IgD-negative memory B cell (primary cell): ENCODE data around the gene DDO. TPM values are rescaled to one million over a fixed set of nuclear protein-coding genes. Genes with fewer than 3 reads are reported as not detected.
"Not testable (repeated sequence)": the region's sequence is repeated elsewhere in the genome, so short reads cannot be mapped to it uniquely, and the experiment has no call there.

Experiments
- H3K27ac Mint-ChIP-seq, 3 donors: one replicate each; pipeline ENCODE4 v1.8.0; 2020 to 2022; ENCODE audit warnings: mild to moderate bottlenecking in 3 of 3, mixed read lengths in 3 of 3, moderate library complexity in 1 of 3
- H3K27me3 Mint-ChIP-seq: one replicate; pipeline ENCODE4 v1.8.0; 2021; ENCODE audit warnings: mixed read lengths
- H3K36me3 Mint-ChIP-seq: one replicate; pipeline ENCODE4 v1.8.0; 2020; ENCODE audit warnings: mild to moderate bottlenecking, mixed read lengths
- H3K4me1 Mint-ChIP-seq, 3 donors: one replicate each; pipeline ENCODE4 v1.8.0; 2020 to 2022; ENCODE audit warnings: mixed read lengths in 3 of 3, mild to moderate bottlenecking in 1 of 3
- H3K4me3 Mint-ChIP-seq, 4 donors: one replicate each; pipeline ENCODE4 v1.8.0; 2020 to 2022; ENCODE audit warnings: mild to moderate bottlenecking in 4 of 4, mixed read lengths in 4 of 4, moderate library complexity in 3 of 4
- H3K9me3 Mint-ChIP-seq, 3 donors: one replicate each; pipeline ENCODE4 v1.8.0; 2020 to 2021; ENCODE audit warnings: mixed read lengths in 3 of 3, mild to moderate bottlenecking in 1 of 3
- polyA plus RNA-seq: library from polyadenylated mRNA; unstranded; fragments of 300-500 nt; fragmentation: Illumina TruSeq; gene quantifications from one replicate; pipeline ENCODE4 v1.2.3, GENCODE V29; 2021

DDO gene, protein sequence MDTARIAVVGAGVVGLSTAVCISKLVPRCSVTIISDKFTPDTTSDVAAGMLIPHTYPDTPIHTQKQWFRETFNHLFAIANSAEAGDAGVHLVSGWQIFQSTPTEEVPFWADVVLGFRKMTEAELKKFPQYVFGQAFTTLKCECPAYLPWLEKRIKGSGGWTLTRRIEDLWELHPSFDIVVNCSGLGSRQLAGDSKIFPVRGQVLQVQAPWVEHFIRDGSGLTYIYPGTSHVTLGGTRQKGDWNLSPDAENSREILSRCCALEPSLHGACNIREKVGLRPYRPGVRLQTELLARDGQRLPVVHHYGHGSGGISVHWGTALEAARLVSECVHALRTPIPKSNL
- not detected for polyA plus RNA-seq

DNA sequence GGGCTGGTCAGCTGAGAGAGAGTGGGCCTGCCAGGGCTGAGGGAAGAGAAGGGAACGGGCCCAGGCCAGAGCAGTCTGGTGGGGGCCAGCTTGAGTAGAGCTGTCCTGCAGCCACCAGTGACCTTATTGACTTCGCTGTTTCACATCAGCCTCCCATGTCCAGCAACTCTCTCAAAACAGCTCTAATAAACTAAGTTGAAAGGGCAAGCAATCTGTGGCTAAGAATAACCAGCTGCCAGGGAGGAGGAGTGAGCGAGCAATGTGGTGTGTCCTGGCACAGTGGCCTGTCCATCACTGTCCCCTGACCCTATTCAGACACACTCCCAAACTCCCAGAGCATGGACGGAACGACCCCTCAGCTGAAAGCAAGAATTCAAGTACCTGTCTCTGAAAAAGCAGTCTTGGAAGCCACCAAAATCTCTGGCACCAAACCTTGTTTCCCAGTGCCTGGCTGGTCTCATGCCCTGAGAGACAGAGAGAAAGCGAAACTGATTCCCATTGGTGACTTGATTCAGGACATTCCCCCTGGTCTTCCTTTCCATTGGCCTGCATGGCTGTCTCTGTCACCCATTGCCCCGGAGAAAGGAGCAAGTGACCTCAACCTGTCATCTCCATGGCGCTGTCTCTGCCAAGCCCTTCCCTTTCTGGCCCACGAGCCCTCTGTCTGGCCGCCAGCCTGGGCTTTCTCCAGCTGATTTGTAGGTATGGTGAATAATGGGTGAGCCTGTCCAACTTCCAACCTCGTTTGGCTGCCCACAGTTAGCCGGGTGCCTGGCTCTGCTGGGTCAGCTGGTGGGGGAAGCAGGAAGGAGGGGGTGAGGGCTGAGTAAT is at the start of gene DDO:
Gene DDO (minus strand): TSS at position 490 of the 831 bp plus-strand sequence. CDS start 2,113 bp downstream, outside the sequence.
- Mint-ChIP-seq H3K4me1 (no peaks in the 10 kb centered on the region), H3K9me3 (no peaks in the 10 kb centered on the region), H3K4me3 (peak within 1 kb of the TSS in 1 of 4 donors; percentile 52), H3K36me3 (no peaks in the 10 kb centered on the region), H3K27ac (no peak within 1 kb of the TSS), H3K27me3 (peaks cover 15% of the 10 kb centered on the region)

- no peak overlapping the region for H3K4me3 Mint-ChIP-seq
- no peak overlapping the region for H3K27ac Mint-ChIP-seq
- peaks cover 2 to 24% (median 22%) of the 10 kb centered on the region in 3 donors for H3K9me3 Mint-ChIP-seq
- peaks cover 0 to 4% (median 0%) of the 10 kb centered on the region in 3 donors for H3K4me1 Mint-ChIP-seq
- no peaks in the 10 kb centered on the region for H3K36me3 Mint-ChIP-seq
- H3K27me3 Mint-ChIP-seq, result peaks cover 7% of the 10 kb centered on the region
Measured at GRCh38 chr6:110462884-110463481, 47.6 kb upstream of the DDO start.

DNA sequence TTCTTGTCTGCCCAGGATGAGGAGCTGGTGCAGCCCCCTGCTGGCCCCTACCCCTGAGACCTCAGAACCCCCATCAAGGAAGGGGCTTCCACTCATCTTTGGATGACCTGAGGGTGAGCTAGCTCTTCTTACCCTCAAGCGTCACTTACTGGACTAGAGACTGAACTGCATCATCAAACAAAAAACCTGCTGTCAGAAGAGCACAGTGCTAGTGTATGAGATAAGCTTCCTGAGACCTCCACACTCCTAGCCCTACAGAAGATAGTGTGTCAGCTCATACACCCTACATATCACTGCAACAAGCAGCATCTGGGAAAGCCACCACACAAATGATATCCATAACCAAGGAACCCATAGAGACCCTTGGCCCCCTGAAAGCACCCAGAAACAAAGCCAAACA is 46.0 kb upstream of the DDO start:
- H3K27ac Mint-ChIP-seq, result no peak overlapping the region
- peaks cover 0 to 4% (median 0%) of the 10 kb centered on the region in 3 donors for H3K4me1 Mint-ChIP-seq
- H3K36me3 Mint-ChIP-seq, result no peaks in the 10 kb centered on the region
- no peak overlapping the region for H3K4me3 Mint-ChIP-seq
- peaks cover 9% of the 10 kb centered on the region for H3K27me3 Mint-ChIP-seq
- peaks cover 2 to 24% (median 22%) of the 10 kb centered on the region in 3 donors for H3K9me3 Mint-ChIP-seq

DNA sequence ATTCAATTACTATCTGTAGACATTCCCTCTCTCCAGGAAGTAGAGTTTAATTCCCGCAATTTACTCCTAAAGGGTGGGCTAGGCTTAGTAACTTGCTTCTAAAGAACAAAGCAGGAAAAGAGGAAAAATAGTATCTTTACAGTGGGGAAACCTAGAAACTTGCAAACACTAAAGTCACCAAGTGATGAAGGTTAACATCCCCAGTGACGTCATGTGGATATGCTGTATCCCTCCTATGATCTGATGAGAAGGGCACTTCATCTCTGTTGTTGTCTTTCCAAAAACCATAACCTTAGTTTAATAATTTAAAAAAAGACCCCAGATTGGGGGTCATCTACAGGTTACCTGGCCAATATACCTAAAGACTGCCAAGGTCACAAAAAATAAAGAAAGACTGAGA is 43.8 kb upstream of the DDO start:
- Mint-ChIP-seq H3K27ac (no peak overlapping the region), H3K36me3 (no peaks in the 10 kb centered on the region), H3K4me3 (no peak overlapping the region), H3K9me3 (peaks cover 2 to 19% (median 16%) of the 10 kb centered on the region in 3 donors), H3K27me3 (peaks cover 5% of the 10 kb centered on the region), H3K4me1 (no peaks in the 10 kb centered on the region)

GRCh38 chr6:110458476-110458875 is 43.1 kb upstream of the DDO start:
- H3K4me3 Mint-ChIP-seq, result no peak overlapping the region
- H3K27ac Mint-ChIP-seq, result no peak overlapping the region
- peaks cover 2 to 13% (median 10%) of the 10 kb centered on the region in 3 donors for H3K9me3 Mint-ChIP-seq
- peaks cover 7% of the 10 kb centered on the region for H3K27me3 Mint-ChIP-seq
- no peaks in the 10 kb centered on the region for H3K36me3 Mint-ChIP-seq
- H3K4me1 Mint-ChIP-seq, result no peaks in the 10 kb centered on the region

GRCh38 chr6:110457567-110458175 is 42.3 kb upstream of the DDO start:
- peaks cover 12% of the 10 kb centered on the region for H3K27me3 Mint-ChIP-seq
- H3K4me1 Mint-ChIP-seq, H3K4me3 Mint-ChIP-seq, H3K9me3 Mint-ChIP-seq, H3K27ac Mint-ChIP-seq, H3K36me3 Mint-ChIP-seq: not testable (repeated sequence)

GRCh38 chr6:110456694-110457093 is 41.3 kb upstream of the DDO start:
- Mint-ChIP-seq H3K36me3 (peaks cover 2% of the 10 kb centered on the region), H3K27ac (no peak overlapping the region), H3K4me1 (no peaks in the 10 kb centered on the region), H3K27me3 (peaks cover 16% of the 10 kb centered on the region), H3K4me3 (no peak overlapping the region), H3K9me3 (peaks cover 0 to 5% (median 0%) of the 10 kb centered on the region in 3 donors)

DNA sequence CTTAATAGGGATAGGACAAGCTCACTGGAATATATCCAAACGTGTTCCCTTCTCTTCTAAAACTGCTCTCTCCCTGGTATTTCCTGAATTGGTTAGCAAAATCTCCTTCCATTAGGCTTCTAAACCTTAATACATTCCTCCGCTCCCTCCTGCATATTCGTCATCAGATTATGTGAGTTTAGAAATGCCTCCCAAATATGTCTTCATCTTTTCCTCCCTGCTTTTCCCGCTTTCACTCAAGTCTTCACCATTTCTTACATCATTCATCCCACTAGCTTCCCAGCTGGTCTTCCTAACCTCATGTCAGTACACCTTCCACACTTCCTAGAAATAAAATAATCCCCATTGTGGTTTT is 34.1 kb upstream of the DDO start:
- peaks cover 0 to 2% (median 0%) of the 10 kb centered on the region in 3 donors for H3K9me3 Mint-ChIP-seq

DNA sequence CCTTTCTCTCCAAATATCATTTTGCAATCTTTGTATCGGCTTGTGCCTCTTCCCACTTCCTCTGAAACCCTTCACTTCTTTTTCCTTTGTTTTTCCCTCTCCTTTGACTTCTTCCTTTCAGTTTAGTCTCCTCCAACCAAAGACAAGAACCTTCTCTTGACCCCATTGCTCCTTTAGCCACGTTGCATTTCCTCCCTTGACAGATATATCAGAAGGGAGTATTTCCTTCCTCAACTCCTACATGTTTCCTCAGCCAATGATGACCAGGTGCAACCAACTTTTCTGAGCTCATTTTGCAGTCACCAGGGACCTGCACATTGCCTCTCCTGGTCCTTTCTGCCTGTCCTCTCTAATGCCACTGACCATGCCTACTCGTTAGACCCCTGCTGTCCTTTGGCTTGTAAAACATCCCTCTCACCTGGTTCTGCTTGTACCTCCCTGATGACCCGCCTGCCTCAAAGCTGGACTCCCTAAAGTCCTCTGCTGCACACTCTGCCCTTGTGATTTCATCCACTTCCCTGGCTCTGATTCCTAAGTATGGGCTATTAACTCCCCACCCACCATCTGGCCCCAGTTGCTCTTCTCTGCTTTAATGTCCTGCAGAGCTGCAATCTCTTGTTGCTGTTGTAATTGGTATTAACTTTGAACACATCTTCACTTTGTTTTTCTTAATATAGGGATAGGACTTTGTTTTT is 33.6 kb upstream of the DDO start:
- Mint-ChIP-seq H3K4me3 (no peak overlapping the region), H3K36me3 (peaks cover 2% of the 10 kb centered on the region), H3K9me3 (peaks cover 0 to 2% (median 0%) of the 10 kb centered on the region in 3 donors), H3K4me1 (no peaks in the 10 kb centered on the region), H3K27me3 (peaks cover 13% of the 10 kb centered on the region), H3K27ac (no peak overlapping the region)

More for the DNA sequence above, 34.1 kb upstream of the DDO start:
- Mint-ChIP-seq H3K27ac (no peak overlapping the region), H3K4me1 (no peaks in the 10 kb centered on the region), H3K27me3 (peaks cover 14% of the 10 kb centered on the region), H3K4me3 (no peak overlapping the region), H3K36me3 (peaks cover 2% of the 10 kb centered on the region)

- H3K4me1 Mint-ChIP-seq, result no peaks in the 10 kb centered on the region
- H3K4me3 Mint-ChIP-seq, result no peak overlapping the region
- H3K27me3 Mint-ChIP-seq, result peaks cover 7% of the 10 kb centered on the region
- H3K36me3 Mint-ChIP-seq, result peaks cover under 1% of the 10 kb centered on the region
- no peak overlapping the region for H3K27ac Mint-ChIP-seq
- peaks cover 0 to 2% (median 0%) of the 10 kb centered on the region in 3 donors for H3K9me3 Mint-ChIP-seq
Measured at GRCh38 chr6:110447761-110448160, 32.4 kb upstream of the DDO start.

DNA sequence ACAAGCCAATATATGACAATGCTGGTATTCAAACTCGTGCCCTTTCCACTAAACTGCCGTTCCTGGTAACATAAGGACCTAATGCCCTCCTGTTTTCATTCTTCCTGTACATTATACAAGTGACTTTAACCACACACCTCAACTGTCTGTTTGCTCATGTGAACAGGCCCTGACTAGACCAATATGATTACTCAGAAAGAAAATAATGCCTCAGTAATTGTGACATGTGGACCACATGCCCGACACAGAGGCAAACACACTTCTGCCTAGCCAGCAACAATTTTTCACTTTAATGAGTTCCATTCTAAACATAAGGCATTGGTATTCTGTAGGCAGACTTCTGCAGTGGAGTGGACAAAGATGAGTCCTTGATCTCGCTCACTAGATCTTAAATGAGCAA is 31.0 kb upstream of the DDO start:
- H3K4me1 Mint-ChIP-seq, result no peaks in the 10 kb centered on the region

GRCh38 chr6:110440026-110440425 is 24.7 kb upstream of the DDO start:
- Mint-ChIP-seq H3K9me3 (peaks cover 0 to 6% (median 1%) of the 10 kb centered on the region in 3 donors), H3K27ac (no peak overlapping the region), H3K4me1 (no peaks in the 10 kb centered on the region), H3K36me3 (peaks cover 2% of the 10 kb centered on the region), H3K4me3 (peak overlapping the region in 1 of 4 donors; percentile 65), H3K27me3 (peaks cover 16% of the 10 kb centered on the region)

More for the DNA sequence above, 31.0 kb upstream of the DDO start:
- H3K36me3 Mint-ChIP-seq, result no peaks in the 10 kb centered on the region
- H3K27me3 Mint-ChIP-seq, result peaks cover under 1% of the 10 kb centered on the region
- no peak overlapping the region for H3K4me3 Mint-ChIP-seq
- no peak overlapping the region for H3K27ac Mint-ChIP-seq
- no peaks in the 10 kb centered on the region for H3K9me3 Mint-ChIP-seq

DNA sequence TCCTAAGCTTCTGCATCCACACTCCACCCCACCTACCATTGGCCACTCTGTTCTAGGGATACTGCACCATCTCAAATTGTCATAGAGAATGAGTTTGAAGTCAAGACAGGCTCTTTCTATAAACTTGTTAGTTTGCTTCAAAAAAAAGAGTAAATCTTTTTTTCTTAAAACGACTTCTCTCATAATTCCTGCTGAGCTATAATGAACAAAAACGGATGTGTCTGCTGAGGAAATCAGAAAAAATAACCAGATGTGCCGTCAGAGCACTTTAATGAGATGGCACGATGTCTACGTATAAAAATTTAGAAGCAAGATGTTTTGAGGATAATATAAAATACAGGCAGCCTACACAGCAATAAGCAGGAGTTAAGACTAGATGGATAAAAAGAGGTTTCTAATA is 24.0 kb upstream of the DDO start:
- Mint-ChIP-seq H3K27me3 (peaks cover 16% of the 10 kb centered on the region), H3K9me3 (peaks cover 0 to 7% (median 2%) of the 10 kb centered on the region in 3 donors), H3K27ac (no peak overlapping the region), H3K4me3 (no peak overlapping the region), H3K4me1 (no peaks in the 10 kb centered on the region), H3K36me3 (peaks cover 2% of the 10 kb centered on the region)

DNA sequence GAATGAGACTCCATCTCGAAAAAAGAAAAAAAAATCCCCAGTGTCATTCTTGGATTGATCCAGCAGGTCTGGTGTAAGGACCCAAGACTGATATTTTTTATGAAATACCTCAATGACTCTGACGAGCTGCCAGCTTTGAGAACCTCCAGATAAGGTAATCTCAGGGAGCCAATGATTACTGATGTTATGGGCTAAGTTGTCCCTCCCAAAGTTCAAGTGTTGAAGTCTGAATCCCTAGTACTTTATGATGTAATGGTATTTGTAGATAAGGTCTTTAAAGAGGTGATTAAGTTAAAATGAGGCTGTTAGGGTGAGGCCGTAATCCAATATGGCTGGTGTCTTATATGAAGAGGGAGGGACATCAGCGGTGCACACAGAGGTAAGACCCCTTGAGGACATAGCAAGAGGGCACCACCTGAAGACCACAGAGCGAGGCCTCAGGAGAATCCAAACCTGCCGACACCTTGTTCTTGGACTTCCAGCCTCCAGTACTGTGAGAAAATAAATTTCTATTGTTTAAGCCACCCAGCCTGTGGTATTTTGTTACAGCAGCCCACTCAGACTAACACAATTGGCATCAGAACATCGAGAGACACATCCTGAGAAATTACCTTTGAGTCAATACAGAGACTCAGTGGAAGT is 19.7 kb upstream of the DDO start:
- peaks cover 16% of the 10 kb centered on the region for H3K27me3 Mint-ChIP-seq
- no peaks in the 10 kb centered on the region for H3K4me1 Mint-ChIP-seq
- H3K4me3 Mint-ChIP-seq, result no peak overlapping the region
- H3K27ac Mint-ChIP-seq, result no peak overlapping the region
- peaks cover 2% of the 10 kb centered on the region for H3K36me3 Mint-ChIP-seq
- H3K9me3 Mint-ChIP-seq, result peaks cover 0 to 7% (median 2%) of the 10 kb centered on the region in 3 donors
